Medulla oblongata (tissue), 1 donor: ENCODE results near the gene APBA2.

Source experiments
- DNase-seq: peaks from one replicate; pipeline ENCODE4 v3.0.0-alpha.2; 2015; ENCODE audit errors: extremely low spot score

APBA2 gene

DNA sequence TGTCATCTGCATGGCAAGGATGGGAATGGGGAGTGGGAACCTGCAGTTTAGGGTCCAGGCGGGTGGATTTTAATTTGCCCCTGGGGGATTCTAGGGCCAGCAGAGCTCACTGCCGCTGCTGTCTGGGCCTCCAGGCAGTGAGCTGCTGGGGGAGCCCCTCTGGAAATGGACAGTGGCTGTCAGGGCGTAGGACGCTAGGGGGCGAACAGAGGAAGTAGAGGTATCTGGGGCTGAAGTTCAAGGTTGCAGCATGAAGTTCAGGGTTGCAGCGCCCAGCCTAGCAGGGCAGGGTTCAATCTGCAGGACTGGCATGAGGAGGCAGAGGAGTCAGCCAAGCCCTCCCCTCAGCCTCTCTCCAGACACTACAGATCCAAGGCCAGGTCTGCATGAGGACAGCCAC lies 49.5 kb downstream of the APBA2 start:
- no peak for DNase-seq

DNA sequence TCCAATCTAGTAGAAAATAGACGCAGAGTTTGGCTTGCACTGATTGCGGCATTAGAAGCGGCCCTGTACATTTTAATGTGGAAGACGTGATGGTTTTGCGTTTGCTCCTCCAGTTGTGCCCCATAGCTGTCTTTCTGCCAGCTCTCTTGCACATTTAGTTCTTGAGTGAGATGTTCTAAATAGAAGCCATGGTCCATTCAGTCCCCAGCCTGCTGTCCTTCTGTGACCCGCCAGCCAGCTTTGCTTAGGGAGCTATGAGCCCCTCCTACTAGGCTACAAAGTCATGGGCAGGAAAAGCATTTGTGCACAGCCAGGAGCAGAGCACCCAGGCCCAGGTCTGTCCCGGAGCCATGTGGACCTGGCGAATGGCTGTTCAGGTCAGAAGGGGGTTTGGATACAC lies 50.3 kb downstream of the APBA2 start:
- DNase-seq: peak; percentile 67

DNA sequence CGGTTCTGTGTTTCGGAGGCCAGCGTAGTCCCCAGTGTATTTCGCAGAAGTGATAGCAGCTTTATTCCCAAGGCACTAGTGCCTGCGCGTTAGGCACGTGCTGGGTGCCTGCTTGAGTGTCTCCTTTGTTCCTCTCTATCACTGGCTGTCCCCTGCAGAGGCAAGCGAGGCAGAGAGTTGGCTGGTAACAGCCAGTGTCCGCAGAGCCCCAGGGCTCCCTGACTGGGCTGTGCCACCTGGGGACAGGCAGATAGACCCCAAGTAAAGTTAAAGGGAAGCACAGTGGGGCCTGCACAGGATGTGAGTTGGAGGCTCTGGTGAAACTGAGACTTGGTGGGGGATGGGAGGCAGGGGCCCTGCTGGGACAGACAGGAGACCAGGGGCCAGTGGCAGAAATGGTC lies 50.7 kb downstream of the APBA2 start:
- peak; percentile 62 for DNase-seq

DNA sequence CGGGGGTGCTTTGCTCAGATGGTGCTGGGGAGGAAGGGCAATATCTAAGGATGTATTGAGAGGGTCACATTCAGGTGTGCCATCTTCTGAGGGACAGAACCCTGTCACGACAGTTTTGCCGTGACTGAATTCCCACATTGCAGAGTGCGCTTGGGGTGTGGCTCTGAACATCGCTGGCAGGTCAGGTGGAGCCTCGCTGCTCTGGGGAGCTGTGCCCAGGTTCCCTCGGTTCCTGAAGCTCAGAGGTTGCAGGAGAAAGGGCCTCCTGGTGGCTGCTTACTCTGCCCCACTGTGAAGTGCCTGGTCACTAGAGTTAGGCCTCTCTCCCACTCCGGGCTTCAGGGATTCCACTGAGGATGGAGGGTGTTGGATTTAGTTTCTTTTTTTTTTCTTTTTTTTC lies 51.5 kb downstream of the APBA2 start:
- DNase-seq: no peak

DNA sequence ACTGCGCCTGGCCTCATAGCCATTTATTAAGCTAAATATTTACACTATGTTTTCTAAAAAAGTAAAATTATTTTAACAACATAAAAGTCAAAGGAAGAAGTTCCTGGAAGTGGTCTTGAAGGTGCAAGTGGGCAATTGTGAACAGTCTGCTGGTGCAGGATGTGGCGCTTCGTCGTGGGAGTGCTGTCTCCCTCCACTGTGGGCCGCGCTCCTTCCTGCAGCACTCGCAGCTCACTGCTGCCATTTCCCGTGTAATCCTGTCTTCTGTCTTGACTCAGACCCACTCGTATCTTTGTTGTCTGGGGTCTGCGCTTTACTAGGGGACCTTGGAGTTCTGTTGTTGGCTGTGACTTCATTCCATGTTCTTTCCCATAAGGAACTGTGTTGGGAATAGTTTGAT lies 56.3 kb downstream of the APBA2 start:
- DNase-seq: no peak

DNA sequence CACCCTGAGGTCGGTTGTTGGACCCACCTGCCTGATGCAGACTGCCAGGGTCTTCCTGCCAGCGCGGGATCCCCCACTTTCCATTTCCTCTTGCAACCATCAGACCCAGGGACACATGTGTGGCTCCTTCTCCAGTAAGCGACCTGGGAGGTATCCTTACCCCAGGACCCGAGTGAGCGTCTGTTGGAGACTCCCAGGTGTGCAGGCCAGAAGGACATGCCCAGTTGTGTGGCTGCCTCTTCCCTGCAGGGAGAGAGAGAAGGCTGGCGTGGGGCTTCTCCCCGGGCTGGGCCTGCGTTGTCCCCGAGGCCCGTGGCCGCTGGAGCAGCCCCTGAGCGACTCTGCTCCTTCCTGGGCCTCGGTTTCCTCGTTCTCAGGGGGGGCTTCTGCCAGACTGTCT lies 56.8 kb downstream of the APBA2 start:
- no peak for DNase-seq

DNA sequence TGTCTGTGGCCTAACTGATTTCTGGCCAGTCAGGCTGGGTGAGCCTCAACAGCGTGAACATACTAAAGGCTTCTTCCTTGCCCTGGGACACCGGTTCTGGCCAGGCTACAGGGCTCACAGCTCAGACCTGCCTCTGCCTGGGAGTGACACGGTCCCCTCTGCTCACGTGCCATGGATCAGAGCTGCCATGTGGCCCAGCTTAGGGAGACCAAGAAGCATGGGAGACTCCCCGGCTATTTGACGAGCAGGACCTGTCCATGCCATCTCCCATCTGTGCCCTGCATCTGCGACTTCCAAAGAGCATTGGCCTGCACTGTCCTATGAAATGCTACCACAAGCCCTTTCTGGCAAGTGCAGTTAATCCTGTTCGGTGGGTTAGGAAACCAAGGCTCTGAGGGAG lies 57.4 kb downstream of the APBA2 start:
- DNase-seq: no peak

DNA sequence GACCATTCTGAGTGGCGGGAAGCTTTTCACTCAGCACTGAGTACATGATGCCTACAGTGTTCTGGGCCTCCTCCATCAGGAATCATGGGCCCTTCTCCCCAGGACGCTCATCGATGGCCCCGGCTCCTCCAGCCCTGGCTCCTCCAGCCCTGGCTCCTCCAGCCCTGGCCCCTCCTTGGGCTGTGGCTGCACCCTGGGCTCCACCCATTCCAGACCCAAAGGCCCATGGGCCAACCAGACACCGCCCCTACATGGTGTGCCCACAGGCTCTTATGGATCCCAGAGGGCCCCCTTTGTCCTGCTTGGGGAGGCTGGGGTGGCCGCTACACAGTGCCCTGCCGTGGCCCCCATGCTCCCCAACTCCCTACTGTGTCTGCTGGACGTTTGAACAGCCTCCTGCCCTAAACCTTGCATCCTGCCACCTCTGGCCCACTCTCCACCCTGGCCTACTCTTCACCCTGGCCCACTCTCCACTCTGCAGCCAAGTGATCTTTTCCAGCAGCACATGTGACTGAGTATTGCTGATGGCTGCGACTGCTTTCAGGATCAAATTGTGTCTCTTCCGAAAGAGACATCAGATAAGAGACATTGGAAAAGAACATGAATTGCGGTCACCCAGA lies 57.9 kb downstream of the APBA2 start:
- DNase-seq: no peak

DNA sequence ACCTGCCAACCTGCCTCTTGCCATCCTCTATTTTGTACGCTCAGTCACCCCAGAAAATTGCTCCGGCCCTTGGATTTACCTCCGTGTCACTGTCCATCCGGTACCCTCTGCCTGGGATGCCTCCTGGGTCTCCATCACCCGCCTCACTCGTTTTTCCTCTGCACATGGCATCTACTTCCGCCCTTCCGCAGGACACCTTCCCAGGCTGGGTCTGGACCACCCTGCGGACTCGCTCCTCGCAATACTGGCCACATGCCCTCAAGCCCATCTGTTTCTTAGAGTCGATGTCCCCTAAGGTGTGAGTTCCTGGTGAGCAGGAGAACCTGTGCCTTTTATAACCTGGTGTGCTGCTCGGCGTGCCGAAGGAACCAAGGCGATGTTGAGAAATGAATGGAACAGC lies 58.5 kb downstream of the APBA2 start:
- no peak for DNase-seq

DNA sequence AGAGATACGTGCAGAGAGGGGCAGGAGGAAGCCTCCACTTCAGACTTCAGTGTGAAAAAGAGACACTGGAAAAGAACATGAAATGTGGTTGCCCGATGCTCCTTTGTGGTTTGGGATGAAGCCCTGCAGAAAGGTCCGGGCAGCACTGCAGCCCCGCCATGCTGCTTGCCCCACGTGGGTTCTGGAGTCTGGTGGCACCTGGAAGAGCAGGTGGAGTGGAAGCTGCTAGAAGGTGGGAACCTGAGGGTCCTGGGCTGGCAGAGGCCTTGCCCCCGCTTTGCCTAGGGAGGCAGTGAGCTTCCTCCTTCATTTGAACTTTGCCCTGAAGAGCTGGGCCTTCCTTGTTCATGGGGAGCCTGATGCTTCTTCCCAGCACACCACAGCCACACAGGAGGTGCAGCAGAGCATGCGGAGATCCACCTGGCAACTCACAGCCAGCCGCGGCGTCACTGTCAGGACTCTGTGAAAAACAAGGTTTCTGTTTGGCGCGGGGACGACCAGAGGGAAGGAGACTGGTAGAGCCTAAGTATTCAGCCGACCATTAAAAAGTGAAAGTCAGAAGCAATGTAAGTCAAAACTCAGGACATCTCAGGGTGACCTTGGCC lies 59.0 kb downstream of the APBA2 start:
- DNase-seq: no peak

DNA sequence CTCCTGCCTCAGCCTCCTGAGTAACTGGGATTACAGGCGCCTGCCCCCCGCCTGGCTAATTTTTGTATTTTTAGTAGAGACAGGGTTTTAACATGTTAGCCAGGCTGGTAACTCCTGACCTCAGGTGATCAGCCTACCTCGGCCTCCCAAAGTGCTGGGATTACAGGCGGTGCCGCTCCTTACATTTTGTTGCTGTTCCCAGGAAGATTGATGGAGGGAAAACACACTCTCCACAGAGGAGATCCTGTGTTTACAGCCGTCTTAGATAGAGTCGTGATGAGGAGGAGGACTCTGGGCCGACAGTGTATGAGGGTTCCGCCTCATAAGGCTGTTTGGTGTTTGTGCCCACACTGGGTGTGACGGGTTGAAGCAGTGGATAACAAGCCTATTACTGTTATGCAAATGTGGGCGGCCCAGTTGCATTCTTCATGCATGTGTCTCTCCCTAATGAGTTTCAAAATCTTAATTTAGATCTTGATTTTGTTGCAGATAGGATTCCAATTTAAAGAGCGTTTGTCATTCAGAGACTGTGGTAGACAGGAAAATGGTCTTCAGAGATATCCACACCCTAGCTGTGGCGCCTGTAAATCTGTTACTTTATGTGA lies 60.0 kb downstream of the APBA2 start:
- no peak for DNase-seq

DNA sequence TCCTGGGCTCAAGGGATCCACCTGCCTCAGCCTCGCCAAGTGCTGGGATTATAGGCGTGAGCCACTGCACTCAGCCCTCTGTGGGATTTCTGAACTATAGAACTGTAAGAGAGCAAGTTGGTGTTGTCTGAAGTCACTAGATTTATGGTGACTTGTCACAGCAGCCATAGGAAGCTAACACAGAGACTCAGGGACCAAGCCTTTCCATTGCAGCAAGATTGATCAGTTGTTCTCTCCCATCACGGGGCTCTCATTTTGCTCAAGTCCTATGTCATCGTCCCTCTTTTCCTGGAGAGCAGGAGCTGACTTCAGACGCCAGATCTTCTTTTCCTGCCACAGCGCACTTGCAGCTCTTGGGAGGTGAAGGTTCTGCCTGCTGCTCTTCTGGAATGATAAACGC lies 61.0 kb downstream of the APBA2 start:
- no peak for DNase-seq

DNA sequence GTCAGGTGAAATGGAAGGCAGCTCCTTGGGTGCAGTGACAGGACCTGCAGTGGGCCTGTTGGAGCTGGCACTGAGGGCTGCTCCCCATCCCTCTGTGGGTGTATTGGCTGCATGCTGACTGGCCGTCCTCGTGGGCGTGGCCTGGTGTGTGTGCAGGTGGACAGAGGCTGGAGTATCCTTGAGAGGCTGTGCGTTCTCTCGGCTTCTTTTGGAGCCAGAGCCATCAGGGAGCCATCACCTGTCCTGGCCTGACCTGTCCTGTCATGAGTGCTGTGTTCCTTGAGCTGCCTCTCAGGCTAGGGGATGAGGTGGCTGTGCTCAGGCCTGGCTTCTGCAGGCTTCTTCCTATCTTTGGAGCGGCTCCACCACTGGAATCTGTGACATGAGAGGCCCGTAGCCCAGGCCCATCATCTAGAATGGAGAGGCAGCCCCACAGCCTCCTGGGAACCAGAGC lies 61.5 kb downstream of the APBA2 start:
- DNase-seq: no peak

DNA sequence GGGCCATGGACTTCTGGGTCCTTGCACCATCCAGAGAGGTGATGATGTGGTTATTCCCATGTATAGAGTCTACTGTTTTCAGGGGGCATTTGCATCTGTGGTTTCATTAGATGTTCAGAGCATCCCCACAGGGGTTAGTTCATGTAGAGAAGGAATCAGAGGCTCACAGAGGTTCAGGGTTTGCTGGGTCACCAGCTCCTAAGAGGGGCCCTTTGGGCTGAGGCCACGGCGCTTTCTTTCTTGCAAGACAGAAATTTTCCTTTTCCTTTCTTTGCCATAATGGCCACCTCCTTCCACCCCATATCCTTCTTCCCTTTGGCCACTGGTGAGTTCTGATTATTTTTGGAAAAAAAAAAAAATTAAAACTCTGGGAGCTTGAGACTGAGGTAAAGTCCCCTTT lies 62.3 kb downstream of the APBA2 start:
- DNase-seq: no peak

DNA sequence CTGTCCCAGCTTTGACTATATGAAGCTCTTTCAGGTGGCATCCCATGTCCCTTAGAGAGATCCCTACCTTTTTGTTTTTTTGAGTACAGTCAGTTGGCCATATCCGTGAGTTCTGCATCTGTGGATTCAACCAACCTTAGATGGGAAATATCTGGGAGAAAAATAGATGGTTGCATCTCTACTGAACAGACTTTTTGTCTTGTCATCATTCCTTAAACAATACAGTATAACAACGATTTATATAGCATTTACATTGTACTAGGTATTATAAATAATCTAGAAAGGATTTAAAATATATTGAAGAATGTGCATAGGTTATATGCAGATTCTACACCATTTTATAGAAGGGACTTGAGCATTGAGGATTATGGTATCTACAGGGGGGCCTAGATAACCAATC lies 65.1 kb downstream of the APBA2 start:
- no peak for DNase-seq

DNA sequence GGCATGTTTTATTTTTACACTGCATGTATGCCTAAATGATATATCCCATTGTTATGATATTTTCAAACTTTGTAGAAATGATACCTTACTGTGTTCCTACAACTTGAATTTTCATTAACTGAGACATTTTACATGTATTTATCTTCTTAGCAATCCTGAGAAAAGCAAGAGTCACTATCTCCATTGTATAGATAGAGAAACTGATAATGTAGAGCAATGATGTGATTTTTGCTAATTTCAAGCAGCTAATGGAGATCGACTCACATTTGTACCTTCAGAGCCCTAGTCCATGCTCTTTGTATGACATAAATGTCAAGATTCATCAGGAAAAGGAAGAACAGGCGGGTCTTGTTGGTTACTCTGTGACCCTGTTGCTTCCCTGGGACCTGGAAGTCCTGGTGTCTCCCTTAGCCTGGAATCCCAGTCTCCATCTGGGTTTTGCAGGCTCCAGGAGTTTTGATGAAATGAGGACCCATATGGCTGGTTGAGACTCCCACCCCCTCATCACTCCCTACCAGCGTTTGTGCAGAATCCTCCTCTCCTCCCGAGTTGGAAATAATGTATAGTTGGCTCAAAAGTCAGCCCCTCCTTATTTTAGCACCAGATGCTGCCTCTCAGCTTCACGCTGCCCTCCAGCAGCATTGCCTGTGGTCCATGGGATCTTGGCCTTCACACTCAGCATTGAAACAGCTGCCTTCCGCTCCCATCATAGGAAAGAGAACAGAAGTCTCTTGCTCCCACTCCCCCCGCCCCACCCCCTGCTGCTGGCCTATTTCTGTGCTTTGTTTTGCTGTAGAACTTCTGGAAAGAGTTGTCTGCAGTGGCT lies 67.1 kb downstream of the APBA2 start:
- DNase-seq: no peak

DNA sequence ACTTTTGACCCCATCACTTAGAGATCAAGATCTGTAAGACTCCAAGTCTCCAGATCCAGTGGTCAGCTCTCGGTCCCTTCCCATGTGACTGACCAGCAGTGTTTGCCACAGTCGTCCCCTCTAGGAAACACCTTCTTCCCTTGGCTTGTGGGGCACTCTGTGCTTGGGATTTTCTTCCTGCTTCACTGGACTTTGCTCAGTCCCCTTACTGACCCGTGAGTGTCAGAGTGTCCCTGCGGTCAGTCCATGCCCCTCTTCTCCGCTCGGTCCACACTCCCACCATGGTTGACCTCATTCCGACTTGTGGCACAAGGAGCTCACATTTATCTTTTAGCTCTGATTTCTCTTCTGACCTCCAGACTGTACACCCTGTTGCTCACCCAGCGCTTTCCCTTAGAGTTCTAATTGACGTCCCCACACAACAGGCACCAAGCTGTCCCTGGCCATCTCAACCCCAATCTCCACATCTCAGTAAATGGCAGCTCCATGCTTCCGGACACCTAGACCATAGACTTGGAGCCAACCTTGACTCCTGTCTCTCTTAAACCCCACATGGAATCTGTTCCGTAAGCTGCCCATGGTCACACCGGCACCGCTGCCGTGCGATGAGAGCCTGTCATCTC lies 67.9 kb downstream of the APBA2 start:
- no peak for DNase-seq

DNA sequence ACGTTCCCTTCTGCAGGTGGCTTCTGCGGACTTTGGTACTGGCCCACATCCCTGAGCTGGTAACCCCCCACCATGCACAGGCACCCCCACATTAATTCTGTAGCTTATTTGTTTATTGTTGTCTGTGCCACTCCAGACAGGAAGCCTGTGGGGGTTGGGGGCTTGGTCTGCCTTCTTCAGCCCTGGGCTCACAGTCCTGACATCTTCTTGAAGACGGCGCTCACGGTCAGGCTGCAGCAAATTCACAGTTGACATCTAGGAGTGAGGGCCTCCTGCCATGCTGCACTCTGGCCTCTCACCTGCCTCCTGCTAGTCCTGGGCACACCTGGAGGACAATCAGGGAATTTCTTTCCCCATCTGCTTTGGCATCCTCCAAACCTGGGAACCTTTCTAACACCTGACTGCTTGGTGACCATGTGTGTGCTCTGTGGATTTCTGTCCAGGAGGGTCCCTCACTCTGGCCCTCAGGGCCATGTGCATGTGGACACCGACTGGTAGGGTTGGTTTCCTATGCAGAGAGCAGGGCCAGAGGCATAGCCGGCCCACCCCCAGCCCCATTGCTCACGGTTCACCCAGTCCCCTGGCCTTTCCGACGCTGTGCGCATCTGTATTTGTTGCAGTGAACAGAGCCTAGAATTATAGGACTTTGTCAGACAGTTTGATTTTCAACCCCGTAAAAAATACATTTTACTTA lies 68.8 kb downstream of the APBA2 start:
- DNase-seq: no peak

DNA sequence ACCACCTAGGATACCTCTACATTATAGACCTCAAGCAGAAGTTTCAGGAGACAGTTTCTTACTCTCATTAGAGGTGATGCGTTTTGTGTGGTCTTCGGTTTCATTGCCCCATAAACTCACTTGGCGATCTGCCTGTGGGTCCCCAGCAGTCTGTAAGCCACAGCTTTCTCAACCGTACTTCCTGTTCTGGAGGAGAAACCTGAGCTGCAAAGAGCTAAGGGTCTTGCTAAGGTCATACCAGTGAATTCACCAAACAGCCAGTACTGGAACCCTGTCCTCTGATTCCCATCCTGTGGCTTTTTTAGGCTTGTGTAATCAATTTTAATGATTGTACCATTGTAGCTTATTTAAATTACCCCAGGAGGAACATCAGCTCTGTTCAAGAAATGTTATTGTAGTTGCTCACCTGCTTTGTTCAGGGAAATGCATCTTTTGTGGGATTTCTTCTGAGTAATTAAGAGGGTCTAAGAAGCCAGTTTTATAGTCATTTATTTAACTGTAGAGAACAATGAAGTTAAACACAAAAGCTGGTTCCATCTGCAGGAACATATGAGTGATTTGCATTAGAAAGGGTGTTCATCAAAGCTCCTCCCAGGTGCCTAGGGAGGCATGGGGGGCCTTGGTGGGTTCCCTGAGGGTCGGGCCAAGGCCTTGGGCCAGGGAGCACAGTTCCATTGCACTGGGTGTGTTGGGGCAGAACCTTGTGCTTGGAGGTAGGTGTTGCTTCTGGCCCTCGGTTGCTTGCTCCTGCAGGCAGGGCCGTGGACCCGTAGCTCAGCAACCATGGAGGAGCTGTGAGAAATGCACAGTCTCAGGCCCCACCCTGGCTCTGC lies 69.6 kb downstream of the APBA2 start:
- no peak for DNase-seq

DNA sequence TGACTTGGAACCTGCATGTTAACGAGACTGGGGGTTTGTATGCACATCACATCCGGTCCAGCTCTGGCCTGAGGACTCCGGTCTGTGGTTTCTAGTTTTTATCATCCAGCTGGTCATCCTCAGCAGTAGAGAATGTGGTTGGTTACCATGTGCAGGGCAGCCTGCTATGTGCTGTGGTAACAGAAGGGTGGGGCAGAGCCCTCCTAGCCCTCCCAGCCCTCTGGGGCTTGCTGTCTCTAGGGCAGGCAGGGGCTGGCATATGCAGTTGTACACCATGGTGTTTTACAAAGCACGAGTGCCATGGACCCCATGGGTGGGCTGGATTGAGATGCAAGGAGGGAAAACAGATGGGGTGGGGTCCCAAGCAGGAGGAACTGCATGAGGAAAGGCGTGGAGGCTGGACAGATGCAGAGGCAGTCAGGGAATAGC lies 70.2 kb downstream of the APBA2 start:
- no peak for DNase-seq

DNA sequence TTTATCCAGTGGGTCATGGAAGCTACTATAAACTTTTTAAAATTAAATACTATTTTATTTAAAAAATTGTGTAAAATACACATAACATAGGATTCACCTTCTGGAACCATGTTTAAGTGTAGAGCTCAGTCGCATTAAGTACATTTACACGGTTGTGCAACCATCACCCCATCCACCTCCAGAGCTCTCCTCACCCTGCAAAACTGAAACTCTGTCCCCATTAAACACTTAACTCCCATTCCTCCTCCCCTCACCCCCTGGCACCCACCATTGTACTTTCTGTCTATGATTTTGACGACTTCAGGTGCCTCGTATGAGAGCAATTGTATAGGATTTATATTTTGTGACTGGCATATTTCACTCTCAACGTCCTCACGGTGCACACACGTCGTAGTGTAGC lies 70.7 kb downstream of the APBA2 start:
- DNase-seq: no peak
